H9 (cell line): Measurements from ENCODE around the gene GVQW3. TPM values are rescaled to one million over a fixed set of nuclear protein-coding genes. Genes with fewer than 3 reads are reported as not detected.

Source experiments
- DNase-seq: peaks from one replicate; pipeline ENCODE4 v3.0.0-alpha.2; 2017
- H2AFZ ChIP-seq: one replicate; pipeline ENCODE4 v1.6.1; 2013; ENCODE audit warnings: mild to moderate bottlenecking, low read length, control low read depth, moderate library complexity
- H2AK5ac ChIP-seq: 2 replicates; pipeline ENCODE4 v1.6.1; 2013; ENCODE audit warnings: low read length, control low read depth, mixed read lengths; ENCODE audit not compliant: insufficient read length
- H2BK120ac ChIP-seq: one replicate; pipeline ENCODE4 v1.6.1; 2013; ENCODE audit warnings: low read depth, mild to moderate bottlenecking, low read length, control low read depth, inconsistent platforms; ENCODE audit not compliant: poor library complexity, severe bottlenecking
- H2BK12ac ChIP-seq: 2 replicates; pipeline ENCODE4 v1.6.1; 2013; ENCODE audit warnings: low read length, control low read depth, mixed read lengths, low read depth; ENCODE audit not compliant: insufficient read length
- H2BK15ac ChIP-seq: 2 replicates; pipeline ENCODE4 v1.6.1; 2013; ENCODE audit warnings: low read depth, low read length, control low read depth
- H2BK20ac ChIP-seq: one replicate; pipeline ENCODE4 v1.6.1; 2013; ENCODE audit warnings: low read depth, mild to moderate bottlenecking, low read length, control low read depth, inconsistent platforms; ENCODE audit not compliant: poor library complexity, severe bottlenecking
- H2BK5ac ChIP-seq: 2 replicates; pipeline ENCODE4 v1.6.1; 2013; ENCODE audit warnings: low read length, control low read depth, mixed read lengths; ENCODE audit not compliant: insufficient read length
- H3K14ac ChIP-seq: 2 replicates; pipeline ENCODE4 v1.6.1; 2013; ENCODE audit warnings: low read length, control low read depth; ENCODE audit not compliant: insufficient read depth
- H3K18ac ChIP-seq: 2 replicates; pipeline ENCODE4 v1.6.1; 2013; ENCODE audit warnings: low read depth, mild to moderate bottlenecking, mixed read lengths, low read length, control low read depth; ENCODE audit not compliant: insufficient read length
- H3K23ac ChIP-seq: 2 replicates; pipeline ENCODE4 v1.6.1; 2013; ENCODE audit warnings: low read length, control low read depth, mixed read lengths, low read depth; ENCODE audit not compliant: insufficient read length
- H3K23me2 ChIP-seq: 2 replicates; pipeline ENCODE4 v1.6.1; 2013; ENCODE audit warnings: low read depth, mild to moderate bottlenecking, mixed read lengths, low read length, control low read depth; ENCODE audit not compliant: insufficient read length, poor library complexity, severe bottlenecking
- H3K27ac ChIP-seq: 2 replicates; pipeline ENCODE4 v1.5.1; 2013; ENCODE audit warnings: low read length, control low read depth, mixed read lengths, low read depth; ENCODE audit not compliant: insufficient read length
- H3K27me3 ChIP-seq: 2 replicates; pipeline ENCODE4 v1.6.1; 2013; ENCODE audit warnings: low read length, control low read depth, inconsistent platforms; ENCODE audit not compliant: insufficient read depth
- H3K4ac ChIP-seq: 2 replicates; pipeline ENCODE4 v1.6.1; 2013; ENCODE audit warnings: low read depth, mild to moderate bottlenecking, control low read depth, inconsistent platforms, low read length, moderate library complexity
- H3K4me1 ChIP-seq: 2 replicates; pipeline ENCODE4 v1.6.1; 2013; ENCODE audit warnings: low read length, control low read depth, inconsistent platforms; ENCODE audit not compliant: insufficient read depth
- H3K4me2 ChIP-seq: 2 replicates; pipeline ENCODE4 v1.6.1; 2013; ENCODE audit warnings: low read length, control low read depth, mixed read lengths; ENCODE audit not compliant: insufficient read length, insufficient read depth
- H3K56ac ChIP-seq: 2 replicates; pipeline ENCODE4 v1.6.1; 2013; ENCODE audit warnings: low read depth, mild to moderate bottlenecking, mixed read lengths, low read length, control low read depth; ENCODE audit not compliant: insufficient read length
- H3K79me1 ChIP-seq: 2 replicates; pipeline ENCODE4 v1.6.1; 2013; ENCODE audit warnings: low read depth, mild to moderate bottlenecking, moderate library complexity, low read length, control low read depth, inconsistent platforms; ENCODE audit not compliant: insufficient read depth, poor library complexity, severe bottlenecking
- H3K79me2 ChIP-seq: 2 replicates; pipeline ENCODE4 v1.6.1; 2013; ENCODE audit warnings: low read length, control low read depth, inconsistent platforms; ENCODE audit not compliant: insufficient read depth
- H3K9ac ChIP-seq: 2 replicates; pipeline ENCODE4 v1.6.1; 2013; ENCODE audit warnings: low read length, control low read depth, mixed read lengths; ENCODE audit not compliant: insufficient read length; ENCODE audit errors: extremely low read depth
- H3K9me3 ChIP-seq: one replicate; pipeline ENCODE4 v1.6.1; 2013; ENCODE audit warnings: low read depth, low read length, inconsistent platforms; ENCODE audit not compliant: control insufficient read depth
- H3T11ph ChIP-seq: one replicate; pipeline ENCODE4 v1.6.1; 2013; ENCODE audit warnings: mild to moderate bottlenecking, low read length, control low read depth, inconsistent platforms
- H4K20me1 ChIP-seq: one replicate; pipeline ENCODE4 v1.6.1; 2013; ENCODE audit not compliant: control insufficient read depth, insufficient read length, insufficient read depth
- H4K5ac ChIP-seq: 2 replicates; pipeline ENCODE4 v1.6.1; 2013; ENCODE audit warnings: low read depth, mild to moderate bottlenecking, mixed read lengths, low read length, control low read depth; ENCODE audit not compliant: insufficient read length
- H4K8ac ChIP-seq: replicated peaks from 2 replicates; pipeline ENCODE4 v1.6.1; 2013; ENCODE audit warnings: low read length, control low read depth, mixed read lengths, low read depth; ENCODE audit not compliant: insufficient read length
- H4K91ac ChIP-seq: 2 replicates; pipeline ENCODE4 v1.6.1; 2013; ENCODE audit warnings: low read depth, mild to moderate bottlenecking, moderate library complexity, mixed read lengths, low read length, control low read depth; ENCODE audit not compliant: insufficient read length
- H3K27ac Mint-ChIP-seq, 3 experiments: 2 replicates in 2 of 3; 3 replicates in 1 of 3; pipeline ENCODE4 v1.8.0; 2020 to 2021; ENCODE audit warnings: mixed read lengths in 3 of 3, mild to moderate bottlenecking in 1 of 3, moderate library complexity in 1 of 3
- H3K27me3 Mint-ChIP-seq: 2 replicates; pipeline ENCODE4 v1.8.0; 2021; ENCODE audit warnings: low read depth, mild to moderate bottlenecking, moderate library complexity, mixed read lengths
- H3K36me3 Mint-ChIP-seq, 3 experiments: 2 replicates in 2 of 3; 3 replicates in 1 of 3; pipeline ENCODE4 v1.8.0; 2020 to 2021; ENCODE audit warnings: low read depth in 3 of 3, mixed read lengths in 3 of 3; ENCODE audit not compliant: insufficient read depth in 1 of 3
- H3K4me1 Mint-ChIP-seq, 2 experiments: 2 replicates each; pipeline ENCODE4 v1.8.0; 2020; ENCODE audit warnings: mixed read lengths in 2 of 2
- H3K4me3 Mint-ChIP-seq, 2 experiments: 2 replicates in 1 of 2; 3 replicates in 1 of 2; pipeline ENCODE4 v1.8.0; 2020 to 2021; ENCODE audit warnings: mild to moderate bottlenecking in 2 of 2, mixed read lengths in 2 of 2, moderate library complexity in 1 of 2
- H3K9me3 Mint-ChIP-seq, 2 experiments: 2 replicates in 1 of 2; 3 replicates in 1 of 2; pipeline ENCODE4 v1.8.0; 2020; ENCODE audit warnings: mild to moderate bottlenecking in 2 of 2, mixed read lengths in 2 of 2, moderate library complexity in 1 of 2
- CTCF ChIP-seq: fragments of 200-600 bp; sonication (generic); conservative IDR thresholded peaks from 3 replicates; pipeline ENCODE4 v1.8.0; 2021; ENCODE audit warnings: antibody characterized with exemption, mild to moderate bottlenecking
- WGBS: extraction: QIAGEN DNeasy Blood & Tissue Kit; methylation state at CpG from one replicate; pipeline ENCODE4 v1.1.7; 2013; ENCODE audit warnings: missing lambda C conversion rate, low lambda C conversion rate, mixed read lengths; ENCODE audit not compliant: insufficient read length; ENCODE audit errors: extremely low coverage; 5-methylcytosine and 5-hydroxymethylcytosine counted together
- total RNA-seq: library from RNA; stranded (reverse); gene quantifications from 2 replicates; pipeline ENCODE4 v1.2.1, GENCODE V29; 2021

The GVQW3 gene
- total RNA-seq, 1 experiment from 2014 or later = 4.5 TPM

GRCh38 chr11:76379807-76380158 lies 1.3 kb upstream of the GVQW3 start:
- Histone ChIP-seq H3T11ph (no peak overlapping the region), H3K56ac (no peak overlapping the region), H3K79me2 (peaks cover 19% of the 10 kb centered on the region; the same call in 1 of the 2 replicates), H3K4me2 (peak overlapping the region; percentile 65), H2BK15ac (no peak overlapping the region), H3K9me3 (no peaks in the 10 kb centered on the region), H3K9ac (peak overlapping the region; percentile 6), H2BK5ac (no peak overlapping the region), H2BK120ac (no peak overlapping the region), H3K23me2 (peaks cover 11% of the 10 kb centered on the region), H4K8ac (no peak overlapping the region), H2BK12ac (no peak overlapping the region), H3K4me1 (peaks cover 5% of the 10 kb centered on the region; the same call in 1 of the 2 replicates), H4K20me1 (no peaks in the 10 kb centered on the region), H3K27me3 (no peaks in the 10 kb centered on the region), H4K5ac (no peak overlapping the region), H2AFZ (no peak overlapping the region), H3K23ac (no peak overlapping the region), H3K79me1 (peaks cover 7% of the 10 kb centered on the region), H3K14ac (no peak overlapping the region), H3K18ac (no peak overlapping the region), H4K91ac (no peak overlapping the region), H2BK20ac (no peak overlapping the region), H2AK5ac (no peak overlapping the region), H3K27ac (no peak overlapping the region), H3K4ac (no peak overlapping the region)
- Mint-ChIP-seq H3K36me3 (peaks cover 0 to 12% (median 8%) of the 10 kb centered on the region in 3 experiments; a peak in 4 of 7 replicates), H3K9me3 (no peaks in the 10 kb centered on the region), H3K4me1 (peaks cover 28% of the 10 kb centered on the region in 2 experiments), H3K27ac (peak overlapping the region in 2 of 3 experiments; percentile 15 to 95; a peak in 3 of 7 replicates), H3K4me3 (peak overlapping the region; percentile 91 to 92), H3K27me3 (peaks cover 2% of the 10 kb centered on the region; the same call in 1 of the 2 replicates)
- no peak for TF ChIP-seq CTCF
- no peak for DNase-seq
- WGBS = no CpG with 5 or more reads among the region's 6 CpGs
